ENCODE measurements around the gene SLC25A53.

The SLC25A53 gene

DNA sequence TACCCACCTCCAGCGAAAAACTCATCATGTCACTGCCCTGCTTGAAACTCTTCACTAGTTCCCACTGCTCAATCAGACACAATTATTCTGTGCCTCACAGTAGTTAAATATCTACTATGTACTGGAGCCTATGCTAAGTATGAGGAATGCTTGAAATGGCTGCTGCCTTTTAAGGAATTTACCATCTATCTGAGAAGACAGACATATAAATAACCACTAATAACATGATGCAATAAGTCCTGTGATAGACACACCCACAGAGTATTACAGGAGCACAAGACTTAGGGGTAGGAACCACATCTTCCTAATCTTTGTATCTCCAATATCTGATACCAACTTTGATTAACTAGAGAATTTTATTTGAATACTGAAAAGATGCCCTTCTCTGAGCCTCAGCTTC is 21.1 kb downstream of the SLC25A53 start:
- DNase-seq (ENCODE audit: low spot score) = no peak
- no peak for TF ChIP-seq CTCF (IDR thresholded peaks at IDR 0.05; ENCODE audit: extremely low read depth, insufficient read depth, missing control alignments)
- in situ Hi-C loops (cut with MboI; ENCODE audit: low pct_unique_long_range_greater_than_20kb, low sequenced_read_pairs, unreplicated experiment) = no loop called here

- in situ Hi-C loops (cut with MboI; ENCODE audit: low pct_unique_long_range_greater_than_20kb, low sequenced_read_pairs, unreplicated experiment) = no loop called here
- no peak for DNase-seq (ENCODE audit: low spot score)
- TF ChIP-seq CTCF (IDR thresholded peaks at IDR 0.05; ENCODE audit: extremely low read depth, insufficient read depth, missing control alignments) = no peak
These were observed 22.1 kb downstream of the SLC25A53 start for GRCh38 chrX:104134583-104135261.

DNA sequence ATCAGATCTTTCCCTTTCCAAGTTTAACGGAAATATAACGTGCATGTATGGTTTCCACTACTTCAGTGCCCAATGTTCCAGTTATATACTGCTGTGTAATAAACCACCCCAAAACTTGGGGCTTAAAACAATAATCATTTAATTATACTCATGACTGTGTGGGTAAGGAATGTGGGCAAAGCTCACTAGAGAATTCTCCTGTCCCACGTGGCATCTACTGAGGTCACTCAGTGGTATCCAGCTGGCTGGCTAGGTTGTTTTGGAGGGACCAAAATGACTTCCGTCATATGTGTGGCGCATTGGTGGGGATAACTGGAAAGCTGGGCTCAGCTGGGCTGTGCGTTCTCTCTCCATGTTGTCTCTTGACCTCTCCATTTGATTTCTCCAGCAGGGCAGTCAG is 26.0 kb downstream of the SLC25A53 start:
- TF ChIP-seq CTCF (IDR thresholded peaks at IDR 0.05; ENCODE audit: extremely low read depth, insufficient read depth, missing control alignments) = no peak
- in situ Hi-C loops (cut with MboI; ENCODE audit: low pct_unique_long_range_greater_than_20kb, low sequenced_read_pairs, unreplicated experiment) = no loop called here
- no peak for DNase-seq (ENCODE audit: low spot score)

GRCh38 chrX:104126856-104127255 is 30.0 kb downstream of the SLC25A53 start:
- DNase-seq (ENCODE audit: low spot score) = no peak
- in situ Hi-C loops (cut with MboI; ENCODE audit: low pct_unique_long_range_greater_than_20kb, low sequenced_read_pairs, unreplicated experiment) = no loop called here
- no peak for TF ChIP-seq CTCF (IDR thresholded peaks at IDR 0.05; ENCODE audit: extremely low read depth, insufficient read depth, missing control alignments)

- no peak for DNase-seq (ENCODE audit: low spot score)
- in situ Hi-C loops (cut with MboI; ENCODE audit: low pct_unique_long_range_greater_than_20kb, low sequenced_read_pairs, unreplicated experiment) = loop anchor here (25.0 kb wide), 1 partner anchor 286 kb away; the partner anchor contains the start of gene RAB9B
- no peak for TF ChIP-seq CTCF (IDR thresholded peaks at IDR 0.05; ENCODE audit: extremely low read depth, insufficient read depth, missing control alignments)
These were observed 34.0 kb downstream of the SLC25A53 start for GRCh38 chrX:104122829-104123228.

DNA sequence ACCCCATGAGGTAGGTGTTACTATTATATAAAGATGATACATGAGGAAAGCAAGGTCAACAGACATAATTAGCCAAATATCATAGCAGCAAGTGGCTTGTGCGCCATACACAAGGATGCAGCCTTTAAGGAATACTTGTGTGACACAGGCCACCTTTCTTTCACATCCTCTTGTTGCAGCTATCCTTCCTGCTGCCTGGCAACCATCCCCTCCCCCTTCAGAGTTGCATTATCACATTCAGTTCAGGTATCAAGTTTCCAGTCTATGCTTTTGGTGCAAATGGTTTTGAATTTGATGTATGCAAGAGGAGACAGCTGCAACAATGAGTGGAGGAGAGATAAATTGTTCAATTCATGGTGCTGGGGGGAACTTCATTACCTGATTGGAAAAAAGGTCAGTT is 38.0 kb downstream of the SLC25A53 start:
- TF ChIP-seq CTCF (IDR thresholded peaks at IDR 0.05; ENCODE audit: extremely low read depth, insufficient read depth, missing control alignments) = no peak
- no peak for DNase-seq (ENCODE audit: low spot score)
- in situ Hi-C loops (cut with MboI; ENCODE audit: low pct_unique_long_range_greater_than_20kb, low sequenced_read_pairs, unreplicated experiment) = loop anchor here (25.0 kb wide), 1 partner anchor 281 kb away; the partner anchor contains the start of gene RAB9B
